ENCODE measurements around the gene DAZAP2.

The DAZAP2 gene

DNA sequence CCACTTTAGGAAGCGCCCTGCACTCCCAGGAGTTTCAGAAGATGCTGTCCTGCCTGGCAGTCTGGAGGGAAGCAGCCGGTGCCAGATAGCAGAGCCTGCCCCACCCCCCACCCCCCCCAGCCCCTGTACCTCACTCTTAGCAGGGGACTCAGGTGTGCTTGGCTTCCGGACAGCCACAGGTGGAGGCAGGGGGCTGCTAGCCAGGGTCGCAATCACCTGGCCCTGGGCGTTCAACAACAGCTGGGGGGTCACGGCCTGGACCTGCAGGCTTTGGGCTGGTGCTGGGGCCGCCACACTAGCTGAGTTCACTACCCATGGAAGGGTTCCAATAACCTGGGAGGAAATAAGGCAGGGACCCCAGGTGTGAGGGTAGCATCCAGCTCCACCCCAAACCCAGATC lies 42.8 kb upstream of the DAZAP2 start:
- H3K4me1 Mint-ChIP-seq = peaks cover 4% of the 10 kb centered on the region
- no peaks in the 10 kb centered on the region for H3K36me3 Mint-ChIP-seq (ENCODE audit: low read depth)
- no peaks in the 10 kb centered on the region for H3K27me3 Mint-ChIP-seq (ENCODE audit: low read depth)
- no peaks in the 10 kb centered on the region for H3K9me3 Mint-ChIP-seq
- H3K27ac Mint-ChIP-seq = no peak overlapping the region
- H3K4me3 Mint-ChIP-seq = no peak overlapping the region
- no peak for TF ChIP-seq CTCF (IDR thresholded peaks at IDR 0.05; ENCODE audit: unreplicated experiment in 3 of 3)

DNA sequence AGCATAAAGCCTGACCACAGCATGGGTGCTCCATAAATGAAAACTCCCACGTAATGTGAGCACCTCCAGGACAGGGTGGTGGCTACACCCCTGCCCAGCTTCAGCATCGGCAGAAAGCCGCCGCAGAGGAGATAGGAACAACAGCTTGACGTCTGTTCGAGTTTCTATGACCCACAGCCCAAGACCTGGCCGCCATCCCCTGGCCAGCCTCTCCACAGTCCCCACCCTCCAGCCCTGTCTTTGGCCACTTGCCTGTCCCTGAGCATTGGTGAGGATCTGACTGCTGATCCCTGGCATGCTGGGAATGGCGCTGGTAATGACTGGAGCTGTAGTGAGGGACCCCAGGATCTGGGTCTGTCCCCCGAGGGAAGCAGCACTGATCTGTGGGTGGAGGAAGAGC lies 42.1 kb upstream of the DAZAP2 start:
- H3K27ac Mint-ChIP-seq = no peak overlapping the region
- H3K9me3 Mint-ChIP-seq = no peaks in the 10 kb centered on the region
- no peaks in the 10 kb centered on the region for H3K27me3 Mint-ChIP-seq (ENCODE audit: low read depth)
- TF ChIP-seq CTCF (IDR thresholded peaks at IDR 0.05; ENCODE audit: unreplicated experiment in 3 of 3) = no peak
- H3K4me1 Mint-ChIP-seq = no peaks in the 10 kb centered on the region
- H3K36me3 Mint-ChIP-seq (ENCODE audit: low read depth) = no peaks in the 10 kb centered on the region
- H3K4me3 Mint-ChIP-seq = no peak overlapping the region

GRCh38 chr12:51197736-51198567 lies 40.7 kb upstream of the DAZAP2 start:
- Mint-ChIP-seq H3K9me3 (no peaks in the 10 kb centered on the region), H3K36me3 (ENCODE audit: low read depth) (no peaks in the 10 kb centered on the region), H3K4me3 (no peak overlapping the region), H3K27ac (no peak overlapping the region), H3K4me1 (no peaks in the 10 kb centered on the region), H3K27me3 (ENCODE audit: low read depth) (no peaks in the 10 kb centered on the region)
- TF ChIP-seq CTCF (IDR thresholded peaks at IDR 0.05; ENCODE audit: unreplicated experiment in 3 of 3) = no peak

- Mint-ChIP-seq H3K27me3 (ENCODE audit: low read depth) (no peaks in the 10 kb centered on the region), H3K27ac (no peak overlapping the region), H3K9me3 (no peaks in the 10 kb centered on the region), H3K36me3 (ENCODE audit: low read depth) (no peaks in the 10 kb centered on the region), H3K4me1 (no peaks in the 10 kb centered on the region), H3K4me3 (no peak overlapping the region)
- TF ChIP-seq CTCF (IDR thresholded peaks at IDR 0.05; ENCODE audit: unreplicated experiment in 3 of 3) = no peak
Measured at GRCh38 chr12:51198568-51199365, 39.9 kb upstream of the DAZAP2 start.

DNA sequence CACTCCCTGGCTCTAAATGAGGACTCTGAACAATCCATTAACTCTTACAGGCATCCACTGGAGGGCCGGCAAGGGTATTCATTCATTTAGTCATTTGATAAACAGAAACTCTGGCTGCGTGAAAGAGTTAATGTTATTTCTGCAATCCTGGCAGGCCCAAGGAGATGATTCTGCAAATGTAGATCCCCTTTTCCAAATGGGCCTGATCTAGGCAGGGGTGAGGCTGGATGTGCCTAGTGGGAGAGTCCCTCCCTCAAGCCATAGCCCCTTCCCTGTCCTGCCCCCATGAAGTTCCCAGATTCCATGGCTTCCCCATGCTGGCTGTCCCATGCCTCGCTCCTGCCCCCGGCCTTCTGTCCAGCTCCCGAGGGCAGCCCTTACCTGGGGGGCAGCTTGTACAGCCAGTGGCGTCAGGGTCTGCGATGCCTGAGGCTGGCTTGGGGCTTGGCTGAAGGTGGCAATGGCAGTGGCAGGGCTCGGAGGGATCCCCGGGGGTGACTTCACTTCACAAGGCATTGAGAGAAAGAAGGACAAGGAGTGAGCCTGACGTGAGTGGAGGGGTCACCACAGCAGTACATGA lies 39.2 kb upstream of the DAZAP2 start:
- Mint-ChIP-seq H3K4me3 (no peak overlapping the region), H3K27me3 (ENCODE audit: low read depth) (no peaks in the 10 kb centered on the region), H3K4me1 (no peaks in the 10 kb centered on the region)

More for the DNA sequence above, 39.2 kb upstream of the DAZAP2 start:
- no peak for TF ChIP-seq CTCF (IDR thresholded peaks at IDR 0.05; ENCODE audit: unreplicated experiment in 3 of 3)
- Mint-ChIP-seq H3K36me3 (ENCODE audit: low read depth) (no peaks in the 10 kb centered on the region), H3K9me3 (no peaks in the 10 kb centered on the region), H3K27ac (no peak overlapping the region)
